OCI-LY7 (cell line): Measurements from ENCODE around the gene UBE4A.
A peak's percentile ranks its signal among the peaks of the same experiment; 100 is the strongest.

Experiments used
- CTCF ChIP-seq: fragments of 200-600 bp; sonication (generic); conservative IDR thresholded peaks from 2 replicates; pipeline ENCODE4 v1.5.1; 2014; ENCODE audit warnings: mild to moderate bottlenecking, antibody characterized with exemption, low read length, moderate library complexity, mixed read lengths
- EZH2phosphoT487 ChIP-seq: fragments of 200-600 bp; sonication (generic); IDR thresholded peaks from 2 replicates; pipeline ENCODE4 v1.6.1; 2018; ENCODE audit warnings: low read depth, borderline replicate concordance, mild to moderate bottlenecking, mixed run types, antibody characterized with exemption, low read length, moderate library complexity, mixed read lengths

- TF ChIP-seq CTCF (peak; percentile 66), EZH2phosphoT487 (no peak)
Measured at GRCh38 chr11:118311518-118311917, 47.9 kb upstream of the UBE4A start.
